Cardiac muscle cell (in vitro differentiated cells and primary cell): ENCODE measurements around the gene COTL1. TPM values are rescaled to one million over a fixed set of nuclear protein-coding genes. Genes with fewer than 3 reads are reported as not detected.

Source experiments
- DNase-seq, 2 donors: peaks; one replicate each; pipeline versions ENCODE4 v3.0.0 to v3.0.0-alpha.2; 2010 to 2017; ENCODE audit warnings: low read depth in 1 of 2, low spot score in 1 of 2
- H3K27ac ChIP-seq: fragments of 200-600 bp; sonication (generic); 2 replicates; pipeline ENCODE4 v1.5.1; 2016
- H3K27me3 ChIP-seq: fragments of 200-600 bp; sonication (generic); 2 replicates; pipeline ENCODE4 v1.6.0; 2016; ENCODE audit warnings: control low read depth
- H3K36me3 ChIP-seq: fragments of 200-600 bp; sonication (generic); 2 replicates; pipeline ENCODE4 v1.5.1; 2016; ENCODE audit warnings: control low read depth
- H3K4me1 ChIP-seq: fragments of 200-600 bp; sonication (generic); 2 replicates; pipeline ENCODE4 v1.8.1; 2017; ENCODE audit warnings: low read depth, mild to moderate bottlenecking, mixed run types
- H3K4me3 ChIP-seq: fragments of 200-600 bp; sonication (generic); 2 replicates; pipeline ENCODE4 v1.5.1; 2016; ENCODE audit warnings: mild to moderate bottlenecking
- H3K9me3 ChIP-seq: fragments of 200-600 bp; sonication (generic); 2 replicates; pipeline ENCODE4 v1.5.1; 2017; ENCODE audit warnings: low read depth, mild to moderate bottlenecking, control low read depth
- polyA plus RNA-seq: library from polyadenylated mRNA; unstranded; fragments of >200 nt; fragmentation: Nextera tagmentation; extraction: Ambion mirVana; gene quantifications from 2 replicates; pipeline ENCODE4 v1.2.1, GENCODE V29; 2016
- total RNA-seq: library from RNA; depleted of rRNA; stranded (reverse); fragments of >200 nt; gene quantifications from 2 replicates; pipeline ENCODE4 v1.2.3, GENCODE V29; 2016
- TF ChIP-seq, protein P1 (sequence below): IDR thresholded peaks from 2 replicates; pipeline ENCODE4 v1.5.1; 2012; ENCODE audit warnings: low read depth, mild to moderate bottlenecking, low read length

The COTL1 gene
- total and polyA plus RNA-seq, 2 experiments from 2014 or later, result 32.3 to 70.2 TPM

DNA sequence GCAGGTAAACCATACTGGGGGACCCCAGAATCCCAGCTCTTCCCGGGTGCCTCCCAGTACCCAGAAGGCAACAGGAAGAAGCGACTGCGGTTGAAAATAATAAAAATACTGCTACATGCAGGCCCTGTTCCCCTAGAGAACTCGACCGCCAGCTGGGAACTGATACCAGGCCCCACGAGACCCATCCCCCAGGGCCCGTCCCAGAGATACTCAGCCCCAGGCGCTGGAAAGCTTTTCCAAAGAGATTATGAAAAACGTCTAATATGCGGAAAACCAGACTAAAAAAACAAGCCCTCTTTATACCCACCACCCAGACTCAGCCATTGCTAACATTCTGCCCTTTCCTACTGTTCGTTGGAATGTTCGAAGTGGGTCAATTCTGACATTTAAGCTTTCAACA lies 100.5 kb downstream of the COTL1 start:
- Histone ChIP-seq H3K4me3 (no peak overlapping the region), H3K27me3 (no peaks in the 10 kb centered on the region), H3K27ac (no peak overlapping the region), H3K36me3 (no peaks in the 10 kb centered on the region), H3K4me1 (peaks cover 9% of the 10 kb centered on the region), H3K9me3 (no peaks in the 10 kb centered on the region)
- TF ChIP-seq, protein P1, sequence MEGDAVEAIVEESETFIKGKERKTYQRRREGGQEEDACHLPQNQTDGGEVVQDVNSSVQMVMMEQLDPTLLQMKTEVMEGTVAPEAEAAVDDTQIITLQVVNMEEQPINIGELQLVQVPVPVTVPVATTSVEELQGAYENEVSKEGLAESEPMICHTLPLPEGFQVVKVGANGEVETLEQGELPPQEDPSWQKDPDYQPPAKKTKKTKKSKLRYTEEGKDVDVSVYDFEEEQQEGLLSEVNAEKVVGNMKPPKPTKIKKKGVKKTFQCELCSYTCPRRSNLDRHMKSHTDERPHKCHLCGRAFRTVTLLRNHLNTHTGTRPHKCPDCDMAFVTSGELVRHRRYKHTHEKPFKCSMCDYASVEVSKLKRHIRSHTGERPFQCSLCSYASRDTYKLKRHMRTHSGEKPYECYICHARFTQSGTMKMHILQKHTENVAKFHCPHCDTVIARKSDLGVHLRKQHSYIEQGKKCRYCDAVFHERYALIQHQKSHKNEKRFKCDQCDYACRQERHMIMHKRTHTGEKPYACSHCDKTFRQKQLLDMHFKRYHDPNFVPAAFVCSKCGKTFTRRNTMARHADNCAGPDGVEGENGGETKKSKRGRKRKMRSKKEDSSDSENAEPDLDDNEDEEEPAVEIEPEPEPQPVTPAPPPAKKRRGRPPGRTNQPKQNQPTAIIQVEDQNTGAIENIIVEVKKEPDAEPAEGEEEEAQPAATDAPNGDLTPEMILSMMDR, result no peak
- DNase-seq, result no peak

Other genes starting within 250 kb of the COTL1 start
- gene ATP2C2, start 249.5 kb downstream of the COTL1 start, total RNA-seq, result 0.18 TPM in 1 of 2 replicates, not detected in the other
- gene ATP2C2, start 249.5 kb downstream of the COTL1 start, polyA plus RNA-seq, result 0.53 and 0.79 TPM in 2 replicates
- 16.3 and 28.7 TPM in 2 replicates for gene MEAK7, start 113.4 kb downstream of the COTL1 start, total RNA-seq
- gene MEAK7, start 113.4 kb downstream of the COTL1 start, polyA plus RNA-seq, result 26.6 and 33.4 TPM in 2 replicates
- gene KLHL36, start 30.4 kb upstream of the COTL1 start, total RNA-seq, result 31.7 and 53.9 TPM in 2 replicates
- 14.5 and 19.2 TPM in 2 replicates for gene KLHL36, start 30.4 kb upstream of the COTL1 start, polyA plus RNA-seq
- gene USP10, start 81.9 kb upstream of the COTL1 start, total RNA-seq, result 77.4 and 91.9 TPM in 2 replicates
- gene USP10, start 81.9 kb upstream of the COTL1 start, polyA plus RNA-seq, result 100.0 and 139 TPM in 2 replicates
- gene CRISPLD2, start 201.9 kb upstream of the COTL1 start, total RNA-seq, result 1.7 and 2.7 TPM in 2 replicates
- gene CRISPLD2, start 201.9 kb upstream of the COTL1 start, polyA plus RNA-seq, result 0.91 and 3.7 TPM in 2 replicates